Mammary epithelial cell (primary cell): ENCODE data around the gene ANK3.

Source experiments
- EZH2 ChIP-seq: IDR thresholded peaks from 2 replicates; pipeline ENCODE4 v1.6.1; 2012; ENCODE audit warnings: low read length, inconsistent platforms, borderline replicate concordance
- TF ChIP-seq, protein P1 (sequence below), 2 donors: IDR thresholded peaks in 1 of 2; conservative IDR thresholded peaks in 1 of 2; 2 replicates each; pipeline ENCODE4 v1.5.1; 2011 to 2012; ENCODE audit warnings: inconsistent platforms in 2 of 2, low read length in 2 of 2, mild to moderate bottlenecking in 2 of 2, control low read depth in 1 of 2, low read depth in 1 of 2; ENCODE audit not compliant: insufficient read depth in 1 of 2; ENCODE audit errors: extremely low read depth in 1 of 2

DNA sequence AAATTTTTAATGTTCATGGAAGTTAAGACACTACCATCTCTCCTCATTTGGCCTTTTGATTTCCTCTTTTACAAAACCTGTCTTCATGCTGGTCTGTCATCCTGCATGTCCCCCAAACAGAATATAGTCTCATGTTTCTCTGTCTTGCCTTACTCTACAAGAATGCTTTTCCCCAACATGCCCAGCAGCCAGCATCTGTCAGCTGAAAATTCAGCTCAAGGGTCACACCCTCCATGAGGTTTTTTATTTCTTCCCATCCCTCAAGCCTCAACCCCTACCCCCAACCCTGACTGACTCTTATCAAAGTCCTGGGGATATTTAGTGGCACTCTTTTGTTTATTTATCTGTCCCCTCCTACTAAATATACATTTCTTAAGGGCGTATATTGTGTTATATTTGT lies 202.0 kb downstream of the ANK3 start:
- TF ChIP-seq, protein P1, sequence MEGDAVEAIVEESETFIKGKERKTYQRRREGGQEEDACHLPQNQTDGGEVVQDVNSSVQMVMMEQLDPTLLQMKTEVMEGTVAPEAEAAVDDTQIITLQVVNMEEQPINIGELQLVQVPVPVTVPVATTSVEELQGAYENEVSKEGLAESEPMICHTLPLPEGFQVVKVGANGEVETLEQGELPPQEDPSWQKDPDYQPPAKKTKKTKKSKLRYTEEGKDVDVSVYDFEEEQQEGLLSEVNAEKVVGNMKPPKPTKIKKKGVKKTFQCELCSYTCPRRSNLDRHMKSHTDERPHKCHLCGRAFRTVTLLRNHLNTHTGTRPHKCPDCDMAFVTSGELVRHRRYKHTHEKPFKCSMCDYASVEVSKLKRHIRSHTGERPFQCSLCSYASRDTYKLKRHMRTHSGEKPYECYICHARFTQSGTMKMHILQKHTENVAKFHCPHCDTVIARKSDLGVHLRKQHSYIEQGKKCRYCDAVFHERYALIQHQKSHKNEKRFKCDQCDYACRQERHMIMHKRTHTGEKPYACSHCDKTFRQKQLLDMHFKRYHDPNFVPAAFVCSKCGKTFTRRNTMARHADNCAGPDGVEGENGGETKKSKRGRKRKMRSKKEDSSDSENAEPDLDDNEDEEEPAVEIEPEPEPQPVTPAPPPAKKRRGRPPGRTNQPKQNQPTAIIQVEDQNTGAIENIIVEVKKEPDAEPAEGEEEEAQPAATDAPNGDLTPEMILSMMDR (conservative IDR thresholded peaks at IDR 0.05 in 1 of 2, IDR thresholded peaks at IDR 0.05 in 1 of 2; ENCODE audit: extremely low read depth in 1 of 2, insufficient read depth in 1 of 2, low read depth in 1 of 2, low read length in 2 of 2) = no peak
- no peak for TF ChIP-seq EZH2
